Breast epithelium (tissue), 3 donors: Measurements from ENCODE around the gene LSS.

Experiments
- POLR2A ChIP-seq: fragments of 450-650 bp; IDR thresholded peaks from one replicate; pipeline ENCODE4 v1.6.1; 2016; ENCODE audit warnings: antibody characterized with exemption, mild to moderate bottlenecking, moderate library complexity
- TF ChIP-seq, protein P1 (sequence below), 3 donors: fragments of 450-650 bp; IDR thresholded peaks; one replicate each; pipeline ENCODE4 v1.5.1; 2016 to 2017; ENCODE audit warnings: antibody characterized with exemption in 3 of 3, mild to moderate bottlenecking in 3 of 3, moderate library complexity in 3 of 3

GRCh38 chr21:46160657-46160906 is 68.0 kb downstream of the LSS start:
- TF ChIP-seq, protein P1, sequence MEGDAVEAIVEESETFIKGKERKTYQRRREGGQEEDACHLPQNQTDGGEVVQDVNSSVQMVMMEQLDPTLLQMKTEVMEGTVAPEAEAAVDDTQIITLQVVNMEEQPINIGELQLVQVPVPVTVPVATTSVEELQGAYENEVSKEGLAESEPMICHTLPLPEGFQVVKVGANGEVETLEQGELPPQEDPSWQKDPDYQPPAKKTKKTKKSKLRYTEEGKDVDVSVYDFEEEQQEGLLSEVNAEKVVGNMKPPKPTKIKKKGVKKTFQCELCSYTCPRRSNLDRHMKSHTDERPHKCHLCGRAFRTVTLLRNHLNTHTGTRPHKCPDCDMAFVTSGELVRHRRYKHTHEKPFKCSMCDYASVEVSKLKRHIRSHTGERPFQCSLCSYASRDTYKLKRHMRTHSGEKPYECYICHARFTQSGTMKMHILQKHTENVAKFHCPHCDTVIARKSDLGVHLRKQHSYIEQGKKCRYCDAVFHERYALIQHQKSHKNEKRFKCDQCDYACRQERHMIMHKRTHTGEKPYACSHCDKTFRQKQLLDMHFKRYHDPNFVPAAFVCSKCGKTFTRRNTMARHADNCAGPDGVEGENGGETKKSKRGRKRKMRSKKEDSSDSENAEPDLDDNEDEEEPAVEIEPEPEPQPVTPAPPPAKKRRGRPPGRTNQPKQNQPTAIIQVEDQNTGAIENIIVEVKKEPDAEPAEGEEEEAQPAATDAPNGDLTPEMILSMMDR (IDR thresholded peaks at IDR 0.05) = no peak
- no peak for TF ChIP-seq POLR2A
